PC-9 (cell line): ENCODE results near the gene PHLDA3.

Source experiments
- EZH2 ChIP-seq: fragments of 200-600 bp; sonication (generic); IDR thresholded peaks from 2 replicates; pipeline ENCODE4 v1.8.0; 2017; ENCODE audit warnings: antibody characterized with exemption, low read depth
- TF ChIP-seq, protein P1 (sequence below): fragments of 200-600 bp; sonication (generic); conservative IDR thresholded peaks from 2 replicates; pipeline ENCODE4 v1.6.1; 2017; ENCODE audit warnings: mixed run types, antibody characterized with exemption, mild to moderate bottlenecking, moderate library complexity

GRCh38 chr1:201452866-201453265 is 16.1 kb downstream of the PHLDA3 start:
- TF ChIP-seq, protein P1, sequence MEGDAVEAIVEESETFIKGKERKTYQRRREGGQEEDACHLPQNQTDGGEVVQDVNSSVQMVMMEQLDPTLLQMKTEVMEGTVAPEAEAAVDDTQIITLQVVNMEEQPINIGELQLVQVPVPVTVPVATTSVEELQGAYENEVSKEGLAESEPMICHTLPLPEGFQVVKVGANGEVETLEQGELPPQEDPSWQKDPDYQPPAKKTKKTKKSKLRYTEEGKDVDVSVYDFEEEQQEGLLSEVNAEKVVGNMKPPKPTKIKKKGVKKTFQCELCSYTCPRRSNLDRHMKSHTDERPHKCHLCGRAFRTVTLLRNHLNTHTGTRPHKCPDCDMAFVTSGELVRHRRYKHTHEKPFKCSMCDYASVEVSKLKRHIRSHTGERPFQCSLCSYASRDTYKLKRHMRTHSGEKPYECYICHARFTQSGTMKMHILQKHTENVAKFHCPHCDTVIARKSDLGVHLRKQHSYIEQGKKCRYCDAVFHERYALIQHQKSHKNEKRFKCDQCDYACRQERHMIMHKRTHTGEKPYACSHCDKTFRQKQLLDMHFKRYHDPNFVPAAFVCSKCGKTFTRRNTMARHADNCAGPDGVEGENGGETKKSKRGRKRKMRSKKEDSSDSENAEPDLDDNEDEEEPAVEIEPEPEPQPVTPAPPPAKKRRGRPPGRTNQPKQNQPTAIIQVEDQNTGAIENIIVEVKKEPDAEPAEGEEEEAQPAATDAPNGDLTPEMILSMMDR: no peak
- TF ChIP-seq EZH2: no peak
